IMR-90 (cell line): ENCODE measurements around the gene PRKCE. TPM values are rescaled to one million over a fixed set of nuclear protein-coding genes. Genes with fewer than 3 reads are reported as not detected.

Source experiments
- ATAC-seq: fragments of 200-7000 bp; cut with Tn5 transposase; 2 replicates; pipeline ENCODE4 v1.9.1; 2020; ENCODE audit warnings: low read depth, mild to moderate bottlenecking, moderate library complexity
- BruUV-seq: library from RNA; stranded (reverse); fragments of 400-500 nt; replicated peaks from 2 replicates; lab custom pipeline; 2021; lab: Mats Ljungman, UMichigan
- CTCF ChIA-PET: fragments of 300-600 bp; formaldehyde crosslinking; extraction: SDS; loops from one replicate; lab custom pipeline; 2021; ENCODE audit warnings: antibody characterized with exemption; lab: Yijun Ruan, JAX
- POLR2A ChIA-PET: fragments of 300-600 bp; sonication (Branson Sonifier 250); formaldehyde crosslinking; loops from one replicate; lab custom pipeline; 2022; ENCODE audit warnings: antibody characterized with exemption; ENCODE audit not compliant: unreplicated experiment; lab: Charles Lee
- DNase-seq: peaks from one replicate; pipeline ENCODE4 v3.0.0; 2013
- H2AFZ ChIP-seq: replicated peaks from 2 replicates; pipeline ENCODE3; 2013; ENCODE audit warnings: low read length, mild to moderate bottlenecking; ENCODE audit not compliant: poor library complexity
- H2AK5ac ChIP-seq: 2 replicates; pipeline ENCODE4 v1.6.1; 2013; ENCODE audit warnings: low read depth, low read length, inconsistent platforms
- H2AK9ac ChIP-seq: replicated peaks from 2 replicates; pipeline ENCODE3; 2013; ENCODE audit warnings: mild to moderate bottlenecking, low read depth, low read length, moderate library complexity; ENCODE audit not compliant: poor library complexity
- H2BK120ac ChIP-seq: 2 replicates; pipeline ENCODE4 v1.6.1; 2013; ENCODE audit warnings: low read depth, low read length, inconsistent platforms
- H2BK15ac ChIP-seq: 3 replicates; pipeline ENCODE4 v1.6.1; 2013; ENCODE audit warnings: low read depth, low read length, inconsistent platforms
- H2BK20ac ChIP-seq: 2 replicates; pipeline ENCODE4 v1.6.1; 2013; ENCODE audit warnings: low read depth, mild to moderate bottlenecking, inconsistent platforms, low read length, moderate library complexity
- H2BK5ac ChIP-seq: 2 replicates; pipeline ENCODE4 v1.6.1; 2013; ENCODE audit warnings: mild to moderate bottlenecking, low read depth, low read length, inconsistent platforms; ENCODE audit not compliant: poor library complexity, severe bottlenecking
- H3K14ac ChIP-seq: replicated peaks from 2 replicates; pipeline ENCODE4 v1.6.1; 2013; ENCODE audit warnings: low read depth, low read length, inconsistent platforms
- H3K18ac ChIP-seq: 2 replicates; pipeline ENCODE4 v1.6.1; 2013; ENCODE audit warnings: low read depth, low read length, control low read depth
- H3K23ac ChIP-seq: 2 replicates; pipeline ENCODE4 v1.6.1; 2013; ENCODE audit warnings: low read depth, low read length, inconsistent platforms
- H3K27ac ChIP-seq: 2 replicates; pipeline ENCODE4 v1.5.1; 2013; ENCODE audit warnings: mild to moderate bottlenecking, control low read depth, low read length; ENCODE audit not compliant: insufficient read depth
- H3K27me3 ChIP-seq: 2 replicates; pipeline ENCODE4 v1.6.1; 2013; ENCODE audit warnings: low read length; ENCODE audit not compliant: control insufficient read depth, insufficient read depth
- H3K36me3 ChIP-seq: 2 replicates; pipeline ENCODE4 v1.6.1; 2013; ENCODE audit warnings: low read length, mixed read lengths; ENCODE audit not compliant: control insufficient read depth, insufficient read depth
- H3K4ac ChIP-seq: 2 replicates; pipeline ENCODE4 v1.6.1; 2013; ENCODE audit warnings: low read depth, low read length, inconsistent platforms
- H3K4me1 ChIP-seq: 2 replicates; pipeline ENCODE4 v1.6.1; 2013; ENCODE audit warnings: low read length, mixed read lengths; ENCODE audit not compliant: control insufficient read depth, insufficient read depth
- H3K4me2 ChIP-seq: 2 replicates; pipeline ENCODE4 v1.6.1; 2013; ENCODE audit warnings: low read depth, mild to moderate bottlenecking, control low read depth, low read length, moderate library complexity
- H3K4me3 ChIP-seq: 2 replicates; pipeline ENCODE4 v1.5.1; 2013; ENCODE audit warnings: low read depth, mild to moderate bottlenecking, control low read depth, low read length, moderate library complexity; ENCODE audit not compliant: insufficient read depth
- H3K56ac ChIP-seq: 2 replicates; pipeline ENCODE4 v1.6.1; 2013; ENCODE audit warnings: low read length, inconsistent platforms; ENCODE audit not compliant: insufficient read depth; ENCODE audit errors: extremely low read depth
- H3K79me1 ChIP-seq, 2 experiments: 2 replicates each; pipeline ENCODE4 v1.6.1; 2013; ENCODE audit warnings: low read length in 2 of 2, inconsistent platforms in 1 of 2, low read depth in 1 of 2
- H3K9ac ChIP-seq: 2 replicates; pipeline ENCODE4 v1.6.1; 2013; ENCODE audit warnings: low read depth, low read length, control low read depth
- H3K9me1 ChIP-seq: 2 replicates; pipeline ENCODE4 v1.6.1; 2013; ENCODE audit warnings: low read length, inconsistent platforms; ENCODE audit not compliant: insufficient read depth
- H3K9me3 ChIP-seq: 2 replicates; pipeline ENCODE4 v1.6.1; 2013; ENCODE audit warnings: low read length; ENCODE audit not compliant: control insufficient read depth, insufficient read depth
- H4K20me1 ChIP-seq: 2 replicates; pipeline ENCODE4 v1.6.1; 2013; ENCODE audit warnings: low read length, inconsistent platforms; ENCODE audit not compliant: insufficient read depth
- H4K5ac ChIP-seq: 2 replicates; pipeline ENCODE4 v1.6.1; 2013; ENCODE audit warnings: mild to moderate bottlenecking, low read depth, low read length, control low read depth
- H4K8ac ChIP-seq, 2 experiments: 2 replicates each; pipeline ENCODE4 v1.6.1; 2013; ENCODE audit warnings: low read depth in 2 of 2, low read length in 2 of 2, control low read depth in 1 of 2, inconsistent platforms in 1 of 2
- H4K91ac ChIP-seq: 2 replicates; pipeline ENCODE4 v1.6.1; 2013; ENCODE audit warnings: low read depth, low read length, inconsistent platforms; ENCODE audit not compliant: insufficient read depth
- BHLHE40 ChIP-seq: fragments of 150-350 bp; IDR thresholded peaks from 2 replicates; pipeline ENCODE4 v1.6.1; 2016; ENCODE audit warnings: mild to moderate bottlenecking, low read depth, low read length
- CHD1 ChIP-seq: IDR thresholded peaks from 2 replicates; pipeline ENCODE4 v1.6.1; 2012; ENCODE audit warnings: low read depth, low read length, improper control_type of control experiment
- MXI1 ChIP-seq: IDR thresholded peaks from 2 replicates; pipeline ENCODE4 v1.6.1; 2012; ENCODE audit warnings: low read depth, mild to moderate bottlenecking, low read length, moderate library complexity, borderline replicate concordance
- RAD21 ChIP-seq: IDR thresholded peaks from 2 replicates; pipeline ENCODE4 v1.6.1; 2012; ENCODE audit warnings: low read length, improper control_type of control experiment
- SMC3 ChIP-seq: fragments of 150-350 bp; IDR thresholded peaks from 2 replicates; pipeline ENCODE4 v1.6.1; 2016; ENCODE audit warnings: low read depth, mild to moderate bottlenecking, antibody characterized with exemption, low read length, moderate library complexity
- WGBS, 2 experiments: methylation state at CpG; one replicate each; pipeline versions ENCODE4 v1.1.5 to v1.1.7; 2013; ENCODE audit warnings: missing lambda C conversion rate in 2 of 2; ENCODE audit not compliant: insufficient read length in 1 of 2; ENCODE audit errors: extremely low coverage in 2 of 2; 5-methylcytosine and 5-hydroxymethylcytosine counted together
- dilution Hi-C: fragments of 300-500 bp; cut with HindIII; formaldehyde crosslinking; loops from one replicate; pipeline ENCODE4 v1.14.3; 2018; ENCODE audit warnings: low sequenced_read_pairs; ENCODE audit not compliant: unreplicated experiment
- in situ Hi-C: fragments of 300-500 bp; cut with MboI; formaldehyde crosslinking; loops from 3 replicates; pipeline ENCODE4 v1.14.3; 2019; ENCODE audit warnings: low sequenced_read_pairs, inconsistent platforms, mixed read lengths
- intact Hi-C: fragments of 100-400 bp; cut with micrococcal nuclease; formaldehyde crosslinking; loops from 2 replicates; pipeline ENCODE4 v1.10.0; 2022
- polyA plus RNA-seq, 3 experiments: library from polyadenylated mRNA; depleted of rRNA; stranded (reverse); fragments of >200 nt; gene quantifications; 2 replicates each; pipeline ENCODE4 v1.2.3, GENCODE V29; 2012; ENCODE audit warnings: low replicate concordance in 1 of 3
- total RNA-seq: library from RNA; depleted of rRNA; stranded (reverse); fragments of >200 nt; gene quantifications from 2 replicates; pipeline ENCODE4 v1.2.3, GENCODE V29; 2012

The PRKCE gene
- total and polyA plus RNA-seq, 2 of the 4 experiments (the other 2 are of a cell fraction), result 8.1 to 32.4 TPM

DNA sequence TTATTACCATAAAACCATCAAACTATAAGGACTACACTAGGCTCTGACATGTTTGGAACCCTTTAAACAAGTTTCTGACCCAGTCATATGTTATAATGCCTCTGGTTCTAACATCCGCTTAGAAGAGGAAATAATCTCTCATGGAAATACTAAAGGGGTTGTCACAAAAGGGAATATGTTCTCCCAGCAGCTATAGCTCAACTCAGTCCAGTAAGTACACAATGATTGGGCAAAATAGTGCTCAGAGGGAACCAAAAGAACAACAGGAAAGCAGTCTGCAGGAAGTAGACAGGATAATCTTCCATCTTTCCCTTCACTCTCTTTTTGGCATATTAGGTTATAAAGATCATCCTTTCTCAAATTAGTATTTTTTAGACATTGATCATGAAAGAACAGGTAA, 44.7 kb upstream of the PRKCE start:
- H4K5ac ChIP-seq, result no peak overlapping the region
- H3K56ac ChIP-seq, result no peak overlapping the region
- no peak overlapping the region for H3K4me3 ChIP-seq
- ATAC-seq (no peak), DNase-seq (no peak)
- ChIA-PET CTCF (interaction anchor here (0.5 to 0.8 kb wide), 2 partner anchors 261 to 1311 kb away, joined by 3 read pairs; no protein-coding TSS in a partner anchor), POLR2A (no interaction called here)
- no peak overlapping the region for H3K23ac ChIP-seq
- no peak overlapping the region for H4K8ac ChIP-seq
- 0 out of 2 replicates have a peak, but pooled peaks cover 4% of the 10 kb centered on the region for H3K9me1 ChIP-seq
- dilution Hi-C loops (no loop called here), in situ Hi-C loops (no loop called here), intact Hi-C loops (no loop called here)
- no peak overlapping the region for H2AK5ac ChIP-seq
- H3K27ac ChIP-seq, result no peak overlapping the region
- H3K9me3 ChIP-seq, result no peaks in the 10 kb centered on the region
- H3K4me1 ChIP-seq, result no peaks in the 10 kb centered on the region
- H3K14ac ChIP-seq, result no peak overlapping the region
- H3K79me1 ChIP-seq, result peaks cover 15 to 24% of the 10 kb centered on the region in 2 experiments
- H3K9ac ChIP-seq, result no peak overlapping the region
- no peak overlapping the region for H2AK9ac ChIP-seq
- no CpG with 5 or more reads among the region's 1 CpG for WGBS, 2 experiments
- H4K20me1 ChIP-seq, result no peaks in the 10 kb centered on the region
- no peak overlapping the region for H4K91ac ChIP-seq
- no peak overlapping the region for H2BK15ac ChIP-seq
- no peak overlapping the region for H2BK5ac ChIP-seq
- no peak overlapping the region for H3K4me2 ChIP-seq
- no peak overlapping the region for H3K18ac ChIP-seq
- H2BK120ac ChIP-seq, result no peak overlapping the region
- no peak overlapping the region for H3K4ac ChIP-seq
- H3K36me3 ChIP-seq, result 0 out of 2 replicates have a peak, but pooled peaks cover under 1% of the 10 kb centered on the region
- no peaks in the 10 kb centered on the region for H3K27me3 ChIP-seq
- H2BK20ac ChIP-seq, result no peak overlapping the region
- BruUV-seq, result no TSS peak
- no peak for TF ChIP-seq CHD1
- no peak for TF ChIP-seq MXI1
- TF ChIP-seq SMC3, result no peak
- TF ChIP-seq RAD21, result no peak
- TF ChIP-seq BHLHE40, result no peak
- no peak overlapping the region for H2AFZ ChIP-seq
